HEK293 (cell line): ENCODE results near the gene UBR1.
A peak's percentile ranks its signal among the peaks of the same experiment; 100 is the strongest.

ENCODE experiments used
- CTCF ChIA-PET: fragments of 350-600 bp; formaldehyde crosslinking; extraction: SDS; loops from one replicate; lab custom pipeline; 2021; ENCODE audit warnings: antibody characterized with exemption; lab: Yijun Ruan, JAX
- POLR2A ChIA-PET: fragments of 300-600 bp; formaldehyde crosslinking; extraction: SDS; loops from one replicate; lab custom pipeline; 2020; ENCODE audit warnings: antibody characterized with exemption, inconsistent platforms; lab: Yijun Ruan, JAX
- H3K27ac ChIP-seq: fragments of 200-500 bp; sonication (Bioruptor generic); 2 replicates; pipeline ENCODE4 v1.5.1; 2014; ENCODE audit warnings: low read depth, low read length, control low read depth, inconsistent platforms; ENCODE audit errors: extremely low read depth
- H3K36me3 ChIP-seq, 2 experiments: fragments of 200-500 bp in 1 of 2; sonication (Bioruptor generic) in 1 of 2; 1 replicate in 1 of 2; 2 replicates in 1 of 2; pipeline ENCODE4 v1.5.1; 2014 to 2017; ENCODE audit warnings: inconsistent platforms in 2 of 2, low read length in 2 of 2; ENCODE audit not compliant: control insufficient read depth in 2 of 2, insufficient read depth in 1 of 2
- H3K4me1 ChIP-seq: fragments of 200-500 bp; sonication (Bioruptor generic); 2 replicates; pipeline ENCODE4 v1.5.1; 2014; ENCODE audit warnings: mild to moderate bottlenecking, low read length, inconsistent platforms; ENCODE audit not compliant: control insufficient read depth, insufficient read depth
- H3K4me3 ChIP-seq: 2 replicates; pipeline ENCODE4 v1.5.1; 2011; ENCODE audit warnings: low read depth, mild to moderate bottlenecking, control low read depth, low read length, moderate library complexity
- H3K9me3 ChIP-seq: fragments of 200-500 bp; sonication (Bioruptor generic); 2 replicates; pipeline ENCODE4 v1.5.1; 2014; ENCODE audit warnings: low read depth, low read length, inconsistent platforms; ENCODE audit not compliant: control insufficient read depth, insufficient read depth
- AEBP2 ChIP-seq: fragments of 450-650 bp; formaldehyde crosslinking; IDR thresholded peaks from 2 replicates; pipeline ENCODE4 v1.5.1; 2016; ENCODE audit warnings: missing biosample characterization, missing genetic modification characterization, borderline replicate concordance
- ELK4 ChIP-seq: IDR thresholded peaks from 2 replicates; pipeline ENCODE4 v1.6.1; 2011; ENCODE audit warnings: mild to moderate bottlenecking, low read depth, low read length, borderline replicate concordance
- GLI2 ChIP-seq: fragments of 450-650 bp; formaldehyde crosslinking; IDR thresholded peaks from 2 replicates; pipeline ENCODE4; 2017; ENCODE audit warnings: missing biosample characterization, missing genetic modification characterization, low read depth, borderline replicate concordance
- HOXC10 ChIP-seq: sonication (generic); formaldehyde crosslinking; IDR thresholded peaks from 2 replicates; pipeline ENCODE4 v1.8.1; 2023; ENCODE audit warnings: mild to moderate bottlenecking, missing genetic modification reagents
- INSM2 ChIP-seq: fragments of 450-650 bp; formaldehyde crosslinking; IDR thresholded peaks from 2 replicates; pipeline ENCODE4 v1.5.1; 2016; ENCODE audit warnings: missing biosample characterization, missing genetic modification characterization
- MZF1 ChIP-seq: fragments of 450-650 bp; formaldehyde crosslinking; IDR thresholded peaks from 2 replicates; pipeline ENCODE4 v1.5.1; 2017; ENCODE audit warnings: missing biosample characterization, missing genetic modification characterization, borderline replicate concordance
- RBAK ChIP-seq: fragments of 450-650 bp; formaldehyde crosslinking; IDR thresholded peaks from 2 replicates; pipeline ENCODE4 v1.5.1; 2016; ENCODE audit warnings: missing biosample characterization, missing genetic modification characterization
- ZBTB20 ChIP-seq: fragments of 450-650 bp; formaldehyde crosslinking; IDR thresholded peaks from 2 replicates; pipeline ENCODE4 v1.5.1; 2016; ENCODE audit warnings: missing biosample characterization, missing genetic modification characterization
- ZBTB8A ChIP-seq: fragments of 450-650 bp; formaldehyde crosslinking; IDR thresholded peaks from 2 replicates; pipeline ENCODE4 v1.5.1; 2016; ENCODE audit warnings: missing biosample characterization, missing genetic modification characterization
- ZFP3 ChIP-seq: fragments of 450-650 bp; formaldehyde crosslinking; IDR thresholded peaks from 2 replicates; pipeline ENCODE4 v1.5.1; 2016; ENCODE audit warnings: low read depth, missing biosample characterization, missing genetic modification characterization
- ZFP37 ChIP-seq: fragments of 450-650 bp; formaldehyde crosslinking; IDR thresholded peaks from 2 replicates; pipeline ENCODE4 v1.5.1; 2016; ENCODE audit warnings: missing biosample characterization, missing genetic modification characterization
- ZIC2 ChIP-seq: fragments of 450-650 bp; formaldehyde crosslinking; IDR thresholded peaks from 2 replicates; pipeline ENCODE4 v1.5.1; 2016; ENCODE audit warnings: missing biosample characterization, missing genetic modification characterization
- ZNF114 ChIP-seq: fragments of 450-650 bp; formaldehyde crosslinking; IDR thresholded peaks from 2 replicates; pipeline ENCODE4 v1.5.0; 2017; ENCODE audit warnings: missing biosample characterization, missing genetic modification characterization
- ZNF174 ChIP-seq: fragments of 450-650 bp; formaldehyde crosslinking; IDR thresholded peaks from 2 replicates; pipeline ENCODE4 v1.5.0; 2017; ENCODE audit warnings: missing biosample characterization, mild to moderate bottlenecking, missing genetic modification characterization
- ZNF18 ChIP-seq: fragments of 450-650 bp; formaldehyde crosslinking; IDR thresholded peaks from 2 replicates; pipeline ENCODE4 v1.5.1; 2016; ENCODE audit warnings: missing biosample characterization, missing genetic modification characterization
- ZNF214 ChIP-seq: fragments of 450-650 bp; formaldehyde crosslinking; IDR thresholded peaks from 2 replicates; pipeline ENCODE4 v1.5.1; 2017; ENCODE audit warnings: missing biosample characterization, mild to moderate bottlenecking, missing genetic modification characterization, borderline replicate concordance
- ZNF248 ChIP-seq: fragments of 450-650 bp; formaldehyde crosslinking; IDR thresholded peaks from 2 replicates; pipeline ENCODE4 v1.5.1; 2017; ENCODE audit warnings: missing biosample characterization, missing genetic modification characterization
- ZNF335 ChIP-seq: fragments of 450-650 bp; formaldehyde crosslinking; conservative IDR thresholded peaks from 2 replicates; pipeline ENCODE4 v1.5.1; 2016; ENCODE audit warnings: missing biosample characterization, missing genetic modification characterization
- ZNF521 ChIP-seq: fragments of 450-650 bp; formaldehyde crosslinking; IDR thresholded peaks from 2 replicates; pipeline ENCODE4 v1.5.1; 2017; ENCODE audit warnings: missing biosample characterization, mild to moderate bottlenecking, missing genetic modification characterization
- ZNF548 ChIP-seq: fragments of 450-650 bp; formaldehyde crosslinking; IDR thresholded peaks from 2 replicates; pipeline ENCODE4 v1.5.1; 2016; ENCODE audit warnings: missing biosample characterization, missing genetic modification characterization
- ZNF571 ChIP-seq: fragments of 450-650 bp; formaldehyde crosslinking; IDR thresholded peaks from 2 replicates; pipeline ENCODE4 v1.5.0; 2017; ENCODE audit warnings: missing biosample characterization, missing genetic modification characterization
- ZNF639 ChIP-seq: fragments of 450-650 bp; formaldehyde crosslinking; IDR thresholded peaks from 2 replicates; pipeline ENCODE4 v1.5.1; 2016; ENCODE audit warnings: missing biosample characterization, missing genetic modification characterization

Gene UBR1

GRCh38 chr15:42929306-42929848 is 176.5 kb downstream of the UBR1 start:
- ChIA-PET POLR2A (no interaction called here), CTCF (interaction anchor here (0.5 to 1.5 kb wide), 4 partner anchors 58 to 270 kb away, joined by 3 to 4 read pairs (median 4); no protein-coding TSS in a partner anchor)
- Histone ChIP-seq H3K36me3 (no peaks in the 10 kb centered on the region), H3K27ac (no peak overlapping the region), H3K9me3 (no peaks in the 10 kb centered on the region), H3K4me3 (no peak overlapping the region), H3K4me1 (0 out of 2 replicates have a peak, but pooled peaks cover 2% of the 10 kb centered on the region)
- no peak for TF ChIP-seq ZFP3 (tag by site-specific recombination)
- no peak for TF ChIP-seq AEBP2 (tag by site-specific recombination)
- TF ChIP-seq INSM2, result no peak
- TF ChIP-seq ELK4, result no peak
- TF ChIP-seq ZFP37, result no peak

GRCh38 chr15:42921342-42921731 is 184.5 kb downstream of the UBR1 start:
- no peaks in the 10 kb centered on the region for H3K36me3 ChIP-seq
- ChIA-PET CTCF (no interaction called here), POLR2A (no interaction called here)
- peak overlapping the region; percentile 32 for H3K4me3 ChIP-seq
- H3K4me1 ChIP-seq, result no peaks in the 10 kb centered on the region
- TF ChIP-seq ZIC2 (tag by site-specific recombination) (no peak), ZNF639 (tag by site-specific recombination) (no peak), ZNF214 (tag by site-specific recombination) (no peak), RBAK (tag by site-specific recombination) (no peak), ZNF335 (tag by site-specific recombination) (peak; percentile 27), ZNF114 (tag by site-specific recombination) (no peak), ZNF521 (no peak), GLI2 (tag by site-specific recombination) (no peak), ZNF174 (tag by site-specific recombination) (no peak), HOXC10 (no peak), ZNF248 (tag by site-specific recombination) (no peak), ZNF548 (tag by site-specific recombination) (no peak), ZBTB20 (tag by site-specific recombination) (peak; percentile 11; the same call in 1 of the 2 replicates), ZNF571 (tag by site-specific recombination) (no peak), MZF1 (tag by site-specific recombination) (peak; percentile 32; the same call in 1 of the 2 replicates), ZBTB8A (no peak), ZNF18 (tag by site-specific recombination) (no peak)
- no peaks in the 10 kb centered on the region for H3K9me3 ChIP-seq
- H3K27ac ChIP-seq, result peak overlapping the region; percentile 4; the same call in 1 of the 2 replicates
